GM21360 (cell line): ENCODE measurements around the gene WFS1.

Experiments
- ATAC-seq: cut with Tn5 transposase; IDR thresholded peaks from one replicate; pipeline ENCODE4 v1.9.1; 2021; ENCODE audit warnings: mild to moderate bottlenecking, moderate library complexity; ENCODE audit not compliant: unreplicated experiment

The WFS1 gene

DNA sequence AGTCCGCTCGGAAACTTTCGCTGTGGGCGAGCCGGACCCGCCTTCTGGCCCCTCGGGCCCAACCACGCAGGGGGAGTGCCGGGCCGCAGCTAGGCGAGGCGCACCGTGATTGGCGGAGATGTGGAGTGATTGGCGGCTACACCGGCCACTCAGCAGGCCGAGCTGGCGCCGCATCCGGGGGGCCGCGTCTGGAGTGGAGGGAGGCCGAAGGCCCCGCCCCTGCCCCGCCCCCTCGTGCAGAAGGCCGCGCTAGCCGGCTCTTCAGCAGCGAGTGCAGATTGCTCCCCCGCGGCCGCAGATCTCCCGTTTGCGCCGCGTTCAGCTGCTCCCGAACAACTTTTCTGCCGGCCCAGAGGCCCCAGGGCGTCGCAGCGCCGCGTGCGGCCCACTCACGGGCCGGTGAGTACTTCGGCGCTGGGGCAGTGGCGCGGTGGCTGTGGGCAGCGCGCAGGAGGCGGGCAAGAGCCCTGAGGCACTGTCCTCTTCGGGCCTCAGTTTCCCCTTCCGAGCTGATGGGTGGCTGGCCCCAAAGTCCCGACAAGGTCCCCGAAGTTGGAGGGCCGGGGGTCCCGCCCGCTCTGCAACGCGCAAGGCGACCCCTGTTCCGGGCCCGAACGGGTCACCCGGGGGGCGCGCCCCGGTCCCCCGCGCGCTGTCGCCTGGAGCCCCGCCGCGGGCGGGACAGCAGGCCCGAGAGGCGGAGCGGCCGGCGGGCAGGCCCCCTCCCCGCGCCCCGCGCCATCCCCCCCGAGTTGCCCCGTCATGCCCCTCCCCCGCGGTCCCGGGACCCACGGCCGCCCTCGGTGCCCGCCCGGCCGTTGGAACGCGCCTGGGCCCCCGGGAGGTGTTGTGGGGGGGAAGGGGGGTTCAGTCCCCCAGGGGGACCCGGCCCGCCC lies at the start of gene WFS1:
TSS of gene WFS1 (plus strand) at position 235 of the 896 bp plus-strand sequence. CDS start 7,606 bp downstream, outside the sequence.
- peak; percentile 100 for ATAC-seq

DNA sequence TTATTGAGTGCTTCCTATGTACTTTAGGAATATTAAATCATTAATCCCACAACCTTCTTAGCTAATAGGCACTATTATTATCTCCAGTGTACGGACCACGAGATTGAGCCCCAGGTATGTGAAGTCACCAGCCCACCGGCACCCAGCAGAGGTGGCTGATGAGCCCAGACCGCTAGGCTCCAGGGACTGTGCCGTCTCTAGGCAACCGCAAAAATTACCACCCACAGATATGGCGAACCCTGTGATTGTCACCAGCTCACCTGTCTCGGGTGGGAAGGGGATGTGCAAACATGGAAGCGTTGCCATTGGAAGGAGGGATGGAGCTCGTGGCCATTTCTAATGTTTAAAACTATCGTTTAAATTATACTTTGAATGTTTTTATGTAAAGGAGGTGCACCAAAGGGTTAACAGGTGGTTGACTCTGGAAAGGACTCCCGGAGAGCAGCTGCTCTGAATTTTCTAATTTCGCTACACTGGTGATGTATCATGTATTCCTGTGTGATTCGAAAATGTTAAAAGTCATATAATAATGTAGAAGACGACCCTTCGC lies 48.3 kb upstream of the WFS1 start:
- no peak for ATAC-seq

DNA sequence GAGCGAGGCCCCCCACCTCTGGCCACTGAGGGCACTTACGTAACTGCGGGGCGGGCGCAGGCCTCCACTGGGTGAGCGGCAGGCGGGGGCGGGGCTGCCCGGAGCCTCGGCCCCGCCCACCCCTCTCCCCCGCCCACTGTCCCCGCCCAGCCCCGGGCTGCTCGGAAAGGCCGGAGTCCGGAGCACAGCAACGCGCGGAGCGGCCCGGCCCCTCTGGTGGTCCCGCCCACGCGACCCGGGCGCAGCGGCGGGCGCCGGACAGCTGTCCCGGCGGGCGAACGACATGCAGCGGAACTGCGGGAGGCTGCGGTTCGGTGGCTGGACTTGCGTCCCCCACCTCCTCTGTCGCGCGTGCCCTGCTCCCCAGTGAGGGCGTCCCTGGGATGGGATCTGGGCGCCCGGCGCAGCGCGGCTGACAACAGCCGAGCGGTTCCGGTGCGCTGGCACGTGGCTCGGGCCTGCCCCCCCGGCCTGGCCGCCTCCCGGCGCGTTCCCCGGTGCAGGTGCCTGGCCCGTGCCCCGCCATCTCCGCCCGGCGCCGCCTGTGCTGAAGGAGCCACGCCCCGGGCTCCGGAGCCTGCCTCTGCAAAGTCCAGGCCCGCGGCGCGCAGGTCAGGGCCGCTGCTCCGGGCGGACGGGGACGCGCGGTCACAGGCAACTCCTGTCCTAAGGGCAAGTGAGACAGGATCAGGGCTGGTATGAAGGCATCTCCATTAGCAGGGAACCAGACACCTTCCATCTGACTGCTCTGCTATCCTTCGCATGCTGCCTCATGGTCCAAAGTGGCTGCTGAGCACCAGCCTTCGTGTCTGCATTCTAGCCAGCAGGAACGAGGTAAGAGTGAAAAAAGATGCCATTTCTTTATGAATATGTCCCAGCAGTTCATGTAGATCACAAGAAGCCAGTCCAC lies 47.5 kb upstream of the WFS1 start:
- ATAC-seq, result no peak

DNA sequence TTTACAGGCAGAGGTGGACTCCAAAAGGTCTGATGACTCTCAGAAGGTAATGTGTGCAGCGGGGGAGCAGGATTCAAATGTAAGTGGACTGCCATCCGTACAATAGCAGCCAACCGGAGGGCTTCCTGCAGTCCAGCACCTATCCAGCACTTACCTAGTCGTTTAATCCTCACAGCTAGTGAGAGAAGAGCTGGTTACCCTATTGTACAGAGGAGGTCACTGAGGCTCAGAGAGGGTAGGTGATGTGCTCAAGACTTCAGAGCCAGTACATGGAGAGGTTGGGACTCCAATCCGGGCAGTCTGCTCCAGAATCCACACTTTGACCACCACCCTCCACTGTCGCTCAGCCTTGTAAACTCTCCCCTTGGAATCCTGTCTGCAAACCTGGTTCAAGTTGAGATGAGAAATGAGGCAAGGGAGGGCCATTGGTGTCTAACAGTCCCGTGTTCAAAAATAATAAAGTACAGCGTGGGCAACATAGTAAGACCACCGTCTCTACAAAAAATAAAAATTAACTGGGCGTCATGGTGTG lies 46.8 kb upstream of the WFS1 start:
- no peak for ATAC-seq

GRCh38 chr4:6224735-6225134 lies 44.9 kb upstream of the WFS1 start:
- ATAC-seq, result no peak

DNA sequence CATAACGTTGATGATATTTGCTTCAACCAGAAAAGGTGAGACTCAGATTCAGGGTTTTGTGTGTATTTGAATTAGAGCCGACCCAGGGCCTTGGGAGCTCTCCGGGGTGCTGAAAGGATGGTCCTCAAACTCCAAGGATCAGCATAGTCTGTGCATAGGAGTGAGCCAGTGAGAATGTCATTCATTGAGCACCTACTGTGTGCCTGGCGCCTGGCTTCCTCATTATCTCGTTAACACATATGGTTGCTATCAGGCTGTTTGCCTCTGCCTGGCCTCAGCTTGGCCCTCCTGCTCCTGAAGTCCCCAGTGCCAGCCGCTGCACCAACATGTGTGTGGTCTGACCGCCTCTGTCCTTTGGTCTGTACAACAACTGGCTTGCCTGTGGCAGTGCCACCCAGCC lies 44.2 kb upstream of the WFS1 start:
- no peak for ATAC-seq

DNA sequence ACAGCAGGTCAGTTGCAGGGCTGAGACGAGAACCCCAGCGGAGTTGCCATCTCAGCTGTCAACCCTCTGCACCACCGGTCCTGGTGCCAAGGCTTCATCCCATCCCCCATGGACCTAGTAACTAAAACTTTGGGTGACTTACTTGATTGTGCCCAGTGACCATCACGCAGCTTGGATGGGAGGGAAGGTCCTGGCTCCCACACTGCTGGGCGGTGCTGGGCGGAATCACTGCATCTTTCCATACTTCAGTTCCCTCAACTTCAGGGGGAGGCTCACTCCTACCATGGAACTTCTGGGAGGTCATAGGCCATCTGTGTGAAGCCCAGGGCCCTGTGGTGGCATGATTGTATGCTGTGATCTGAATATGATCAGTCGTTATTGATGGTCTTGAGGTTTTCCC lies 43.1 kb upstream of the WFS1 start:
- ATAC-seq, result no peak

DNA sequence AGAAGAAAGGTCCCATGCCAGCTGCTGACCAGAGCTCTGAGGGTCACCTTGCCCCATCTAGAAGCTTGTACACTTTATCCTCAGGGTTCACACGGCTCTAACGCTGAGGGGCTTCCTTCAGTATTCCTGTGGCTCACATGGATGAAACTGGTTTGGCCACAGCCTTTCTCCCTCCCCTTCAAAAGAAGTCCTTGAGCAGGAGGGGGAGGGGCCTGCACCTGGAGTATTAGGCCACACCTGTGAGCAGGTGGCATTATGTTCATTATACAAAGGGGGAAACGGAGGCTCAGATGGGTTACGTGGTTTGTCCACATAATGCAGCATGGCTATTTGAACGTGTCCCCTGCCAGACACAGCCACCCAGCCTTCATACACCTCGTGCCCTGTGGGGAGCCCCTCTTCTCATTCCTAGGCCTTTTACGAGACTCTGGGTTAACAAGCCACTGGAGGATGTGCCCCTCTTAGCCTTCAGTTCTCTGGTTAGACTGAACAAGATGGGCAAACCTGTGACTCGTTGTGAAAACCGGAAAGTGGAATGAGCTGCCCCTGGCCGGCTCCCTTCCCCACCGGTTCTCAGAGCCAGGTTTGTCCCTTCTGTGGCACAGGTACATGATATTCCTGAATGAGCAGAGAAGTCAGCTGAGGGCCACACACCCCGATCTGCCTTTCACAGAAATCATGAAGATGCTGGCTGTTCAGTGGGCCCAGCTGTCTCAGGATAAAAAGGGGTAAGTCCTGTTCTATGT lies 42.1 kb upstream of the WFS1 start:
- ATAC-seq, result no peak

- no peak for ATAC-seq
Measured at GRCh38 chr4:6228158-6229067, 41.2 kb upstream of the WFS1 start.

- no peak for ATAC-seq
Measured at GRCh38 chr4:6229095-6229494, 40.6 kb upstream of the WFS1 start.

DNA sequence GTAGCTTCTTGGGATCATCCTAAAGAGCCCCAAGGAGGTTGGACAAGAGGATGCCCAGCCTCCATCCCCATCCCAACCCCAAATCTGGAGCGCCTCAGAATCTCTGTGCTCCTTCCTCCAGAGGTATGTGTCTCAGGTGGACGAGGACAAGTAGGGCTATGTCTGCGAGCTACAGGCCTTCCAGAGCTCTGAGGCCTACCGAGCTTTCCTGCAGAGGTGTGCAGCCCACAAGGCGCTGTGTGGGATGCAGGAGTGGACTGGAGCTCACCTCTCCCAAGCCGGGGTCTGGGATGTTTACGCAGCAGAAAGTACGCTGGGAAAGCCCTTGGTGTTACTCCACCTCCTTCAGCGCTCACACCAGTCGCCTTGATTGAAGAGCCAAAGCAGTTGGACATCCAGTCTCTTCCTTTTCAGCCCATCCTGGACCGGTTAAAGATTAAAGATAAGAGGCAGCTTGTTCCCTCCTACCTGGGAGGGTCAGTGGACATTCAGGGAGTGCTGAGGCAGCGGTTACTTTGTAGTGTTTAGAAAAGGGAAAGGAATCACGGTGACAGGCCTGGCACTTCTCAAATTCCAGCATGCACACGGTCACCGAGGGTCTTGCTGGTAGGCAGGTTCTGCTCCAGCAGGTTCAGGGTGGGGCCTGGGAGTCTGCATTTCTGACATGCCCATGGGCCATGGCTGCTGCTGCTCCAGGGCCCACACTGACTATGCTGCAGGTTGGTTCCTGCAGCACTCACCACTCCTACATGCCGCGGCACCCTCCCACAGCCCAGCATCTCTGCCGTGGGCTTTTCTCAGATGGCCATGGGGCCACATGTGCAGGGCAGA lies 39.8 kb upstream of the WFS1 start:
- ATAC-seq, result no peak

GRCh38 chr4:6230502-6230785 lies 39.2 kb upstream of the WFS1 start:
- no peak for ATAC-seq

DNA sequence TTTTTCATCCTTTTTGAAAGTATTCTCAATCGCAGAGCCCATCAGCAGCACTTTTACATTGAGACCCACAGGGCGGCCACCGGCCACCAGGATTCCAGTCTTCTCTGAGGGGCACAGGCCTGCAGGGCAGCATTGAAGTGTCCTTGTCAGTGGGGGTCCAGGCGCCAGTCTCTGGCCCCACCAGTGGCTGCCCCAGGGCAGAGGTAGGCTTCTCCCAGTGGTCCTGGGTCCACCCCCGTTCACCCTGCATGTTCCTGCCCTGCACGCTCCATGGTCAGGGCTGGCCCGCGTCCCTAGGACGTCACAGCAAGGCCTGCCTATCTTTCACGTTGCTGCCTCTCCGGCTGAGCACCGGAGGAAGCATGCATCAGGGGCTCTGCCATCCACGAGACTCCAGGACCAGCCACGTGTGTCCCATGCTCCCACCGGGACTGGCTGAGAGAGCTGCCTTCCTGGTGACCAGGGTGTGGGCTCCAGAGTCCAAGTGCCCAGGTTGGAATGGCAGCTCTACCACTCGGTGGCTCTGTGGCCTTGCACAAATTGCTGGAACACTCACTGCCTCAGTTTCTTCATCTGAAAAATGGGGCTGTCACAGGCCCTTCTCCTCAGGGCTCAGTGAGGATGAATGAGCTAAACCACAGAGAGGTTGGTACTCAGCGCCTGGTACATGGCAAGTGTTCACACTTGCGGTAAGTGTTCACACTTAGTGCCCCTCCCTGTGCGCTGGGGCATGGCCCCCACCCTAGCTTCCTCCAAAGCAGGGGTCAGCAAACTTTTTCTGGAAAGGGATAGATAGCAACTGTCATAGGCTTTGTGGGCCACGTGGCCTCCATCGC lies 38.6 kb upstream of the WFS1 start:
- no peak for ATAC-seq

- ATAC-seq, result no peak
Measured at GRCh38 chr4:6231663-6232165, 37.9 kb upstream of the WFS1 start.

DNA sequence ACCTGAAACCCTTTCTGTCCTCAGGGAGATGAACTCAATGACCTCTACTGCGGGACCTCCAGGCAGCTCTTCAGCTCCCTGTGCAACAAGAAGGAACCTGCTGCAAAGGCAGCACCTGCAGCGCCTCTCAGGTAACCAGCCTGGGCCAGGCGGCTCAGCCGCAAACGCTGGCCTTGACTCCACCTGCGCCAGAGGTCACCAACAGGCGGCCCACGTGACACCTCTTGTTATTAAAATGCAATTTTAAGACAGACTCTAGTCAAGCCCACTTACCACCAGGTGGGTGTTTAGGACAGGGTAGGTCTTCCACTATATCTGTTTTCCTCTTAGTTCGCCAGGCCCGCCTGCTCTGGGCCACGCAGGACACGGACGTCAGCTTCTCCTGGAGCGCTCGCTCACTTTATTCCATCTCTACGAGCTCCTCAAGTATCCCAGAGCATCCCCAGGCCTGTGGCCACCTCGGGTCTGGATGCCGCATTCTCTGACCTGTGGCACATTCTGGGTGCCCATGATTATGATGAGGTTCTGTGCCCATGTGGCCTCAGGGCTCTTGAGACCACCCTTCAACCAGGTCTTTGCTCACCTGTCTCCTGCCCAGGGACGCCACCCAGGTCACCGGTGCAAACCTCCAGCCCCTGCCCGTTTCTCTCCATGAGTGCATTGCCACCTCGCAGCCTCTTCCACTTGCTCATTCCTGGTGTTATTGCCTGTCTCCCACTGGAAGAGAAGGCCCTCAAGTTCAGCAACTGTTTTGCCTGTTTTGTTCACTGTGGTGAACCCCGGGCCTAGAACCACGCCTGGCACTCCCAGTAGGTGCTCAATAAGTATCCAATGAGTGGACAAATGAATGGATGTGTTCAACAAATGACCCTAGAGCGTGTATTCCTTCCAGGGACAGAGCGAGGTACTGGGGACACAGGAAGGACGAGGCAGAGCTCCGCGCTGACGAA lies 36.5 kb upstream of the WFS1 start:
- no peak for ATAC-seq

DNA sequence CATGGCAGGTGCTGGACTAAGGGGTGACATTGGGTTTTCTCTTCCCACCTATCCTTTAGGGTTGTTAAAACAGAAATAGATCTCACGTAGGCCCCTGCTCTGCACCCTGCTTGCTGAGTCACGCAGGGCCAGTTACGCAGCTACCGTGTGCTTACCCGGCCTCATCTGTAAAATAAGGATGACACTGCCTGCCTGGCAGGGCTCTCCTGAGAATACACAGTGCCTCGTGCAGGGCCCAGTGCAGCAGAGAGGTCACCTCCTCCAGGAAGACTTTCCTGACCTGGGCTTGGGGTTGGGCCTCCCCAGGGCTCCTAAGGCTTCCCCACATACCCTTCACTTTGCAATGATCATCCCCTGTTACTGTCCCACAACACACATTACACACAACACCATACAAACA lies 35.7 kb upstream of the WFS1 start:
- ATAC-seq, result no peak

- no peak for ATAC-seq
Measured at GRCh38 chr4:6235012-6235411, 34.6 kb upstream of the WFS1 start.
